ENCODE results near the gene PGA5. TPM values are rescaled to one million over a fixed set of nuclear protein-coding genes. Genes with fewer than 3 reads are reported as not detected.

Gene PGA5
- total and polyA plus RNA-seq, 2 experiments from 2014 or later: 0.45 to 0.52 TPM

DNA sequence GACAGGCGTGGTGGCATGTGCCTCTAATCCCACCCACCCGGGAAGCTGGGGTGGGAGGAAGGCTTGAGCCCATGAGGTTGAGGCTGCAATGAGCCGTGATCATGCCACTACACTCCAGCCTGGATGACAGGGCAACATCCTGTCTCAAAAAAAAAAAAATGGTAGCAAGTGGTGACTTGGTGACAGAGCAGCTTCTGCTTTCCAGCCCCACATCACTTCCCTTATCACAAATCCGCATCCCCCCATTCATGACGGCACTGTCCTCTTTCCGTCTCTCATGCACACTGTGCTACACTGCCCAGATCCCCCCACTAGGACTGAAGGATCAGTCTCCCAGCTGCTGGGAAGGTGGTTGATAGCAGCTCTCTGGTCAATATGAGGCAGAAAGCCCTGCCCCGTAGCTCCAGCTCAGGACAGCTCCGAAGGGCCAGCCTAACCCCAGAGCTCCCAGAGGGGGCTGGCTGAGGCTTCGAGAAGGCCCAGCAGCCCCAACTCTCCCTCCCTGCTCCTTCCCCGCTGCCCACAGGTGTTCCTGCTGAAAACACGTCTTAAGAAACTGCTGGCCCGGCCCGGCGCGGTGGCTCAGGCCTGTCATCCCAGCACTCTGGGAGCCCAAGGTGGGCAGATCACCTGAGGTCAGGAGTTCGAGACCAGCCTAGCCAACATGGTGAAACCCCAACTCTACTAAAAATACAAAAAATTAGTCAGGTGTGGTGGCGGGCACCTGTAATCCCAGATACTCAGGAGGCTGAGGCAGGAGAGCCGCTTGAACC, 15.9 kb downstream of the PGA5 start:
- no peaks in the 10 kb centered on the region for H3K9me2 ChIP-seq (ENCODE audit: insufficient read depth)
- ATAC-seq (no peak), DNase-seq (ENCODE audit: low spot score) (no peak)
- H3K4me3 ChIP-seq: no peak overlapping the region
- Mint-ChIP-seq H3K4me3 (no peak overlapping the region), H3K36me3 (ENCODE audit: low read depth) (peaks cover 5% of the 10 kb centered on the region; the same call in 1 of the 3 replicates), H3K9me3 (no peaks in the 10 kb centered on the region), H3K27me3 (ENCODE audit: insufficient read depth, low read depth, poor library complexity) (peaks cover 2% of the 10 kb centered on the region), H3K27ac (no peak overlapping the region), H3K4me1 (no peaks in the 10 kb centered on the region; the same call in 2 of the 3 replicates)
- no peak overlapping the region for H3K4me2 ChIP-seq
- no peaks in the 10 kb centered on the region for H3K79me2 ChIP-seq (replicated peaks; ENCODE audit: insufficient read depth)
- H3K27me3 ChIP-seq (ENCODE audit: insufficient read depth): no peaks in the 10 kb centered on the region
- H2AFZ ChIP-seq: no peak overlapping the region
- no peaks in the 10 kb centered on the region for H3K36me3 ChIP-seq (ENCODE audit: insufficient read depth)
- no peaks in the 10 kb centered on the region for H3F3A ChIP-seq (replicated peaks; ENCODE audit: low read depth)
- H3K27ac ChIP-seq (ENCODE audit: low read depth): no peak overlapping the region
- TF ChIP-seq EZH2phosphoT487 (IDR thresholded peaks at IDR 0.05; ENCODE audit: unreplicated experiment) (no peak), JUNB (IDR thresholded peaks at IDR 0.05; ENCODE audit: unreplicated experiment) (no peak), STAT1 (IDR thresholded peaks at IDR 0.05; ENCODE audit: unreplicated experiment) (no peak), NANOG (IDR thresholded peaks at IDR 0.05; ENCODE audit: borderline replicate concordance) (no peak), CREB1 (CRISPR knock-in tag; IDR thresholded peaks at IDR 0.05; ENCODE audit: low read depth) (no peak), EZH2 (IDR thresholded peaks at IDR 0.05; ENCODE audit: low read depth, unreplicated experiment) (no peak)
- TF ChIP-seq, protein P1, sequence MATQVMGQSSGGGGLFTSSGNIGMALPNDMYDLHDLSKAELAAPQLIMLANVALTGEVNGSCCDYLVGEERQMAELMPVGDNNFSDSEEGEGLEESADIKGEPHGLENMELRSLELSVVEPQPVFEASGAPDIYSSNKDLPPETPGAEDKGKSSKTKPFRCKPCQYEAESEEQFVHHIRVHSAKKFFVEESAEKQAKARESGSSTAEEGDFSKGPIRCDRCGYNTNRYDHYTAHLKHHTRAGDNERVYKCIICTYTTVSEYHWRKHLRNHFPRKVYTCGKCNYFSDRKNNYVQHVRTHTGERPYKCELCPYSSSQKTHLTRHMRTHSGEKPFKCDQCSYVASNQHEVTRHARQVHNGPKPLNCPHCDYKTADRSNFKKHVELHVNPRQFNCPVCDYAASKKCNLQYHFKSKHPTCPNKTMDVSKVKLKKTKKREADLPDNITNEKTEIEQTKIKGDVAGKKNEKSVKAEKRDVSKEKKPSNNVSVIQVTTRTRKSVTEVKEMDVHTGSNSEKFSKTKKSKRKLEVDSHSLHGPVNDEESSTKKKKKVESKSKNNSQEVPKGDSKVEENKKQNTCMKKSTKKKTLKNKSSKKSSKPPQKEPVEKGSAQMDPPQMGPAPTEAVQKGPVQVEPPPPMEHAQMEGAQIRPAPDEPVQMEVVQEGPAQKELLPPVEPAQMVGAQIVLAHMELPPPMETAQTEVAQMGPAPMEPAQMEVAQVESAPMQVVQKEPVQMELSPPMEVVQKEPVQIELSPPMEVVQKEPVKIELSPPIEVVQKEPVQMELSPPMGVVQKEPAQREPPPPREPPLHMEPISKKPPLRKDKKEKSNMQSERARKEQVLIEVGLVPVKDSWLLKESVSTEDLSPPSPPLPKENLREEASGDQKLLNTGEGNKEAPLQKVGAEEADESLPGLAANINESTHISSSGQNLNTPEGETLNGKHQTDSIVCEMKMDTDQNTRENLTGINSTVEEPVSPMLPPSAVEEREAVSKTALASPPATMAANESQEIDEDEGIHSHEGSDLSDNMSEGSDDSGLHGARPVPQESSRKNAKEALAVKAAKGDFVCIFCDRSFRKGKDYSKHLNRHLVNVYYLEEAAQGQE (IDR thresholded peaks at IDR 0.05; ENCODE audit: unreplicated experiment): no peak
- TF ChIP-seq, protein P2, sequence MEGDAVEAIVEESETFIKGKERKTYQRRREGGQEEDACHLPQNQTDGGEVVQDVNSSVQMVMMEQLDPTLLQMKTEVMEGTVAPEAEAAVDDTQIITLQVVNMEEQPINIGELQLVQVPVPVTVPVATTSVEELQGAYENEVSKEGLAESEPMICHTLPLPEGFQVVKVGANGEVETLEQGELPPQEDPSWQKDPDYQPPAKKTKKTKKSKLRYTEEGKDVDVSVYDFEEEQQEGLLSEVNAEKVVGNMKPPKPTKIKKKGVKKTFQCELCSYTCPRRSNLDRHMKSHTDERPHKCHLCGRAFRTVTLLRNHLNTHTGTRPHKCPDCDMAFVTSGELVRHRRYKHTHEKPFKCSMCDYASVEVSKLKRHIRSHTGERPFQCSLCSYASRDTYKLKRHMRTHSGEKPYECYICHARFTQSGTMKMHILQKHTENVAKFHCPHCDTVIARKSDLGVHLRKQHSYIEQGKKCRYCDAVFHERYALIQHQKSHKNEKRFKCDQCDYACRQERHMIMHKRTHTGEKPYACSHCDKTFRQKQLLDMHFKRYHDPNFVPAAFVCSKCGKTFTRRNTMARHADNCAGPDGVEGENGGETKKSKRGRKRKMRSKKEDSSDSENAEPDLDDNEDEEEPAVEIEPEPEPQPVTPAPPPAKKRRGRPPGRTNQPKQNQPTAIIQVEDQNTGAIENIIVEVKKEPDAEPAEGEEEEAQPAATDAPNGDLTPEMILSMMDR (conservative IDR thresholded peaks at IDR 0.05; ENCODE audit: low read depth in 2 of 2): no peak
- H4K20me1 ChIP-seq (replicated peaks; ENCODE audit: insufficient read depth): 0 out of 2 replicates have a peak, but pooled peaks cover 2% of the 10 kb centered on the region
- no peaks in the 10 kb centered on the region for H3K4me1 ChIP-seq (ENCODE audit: insufficient read depth)

DNA sequence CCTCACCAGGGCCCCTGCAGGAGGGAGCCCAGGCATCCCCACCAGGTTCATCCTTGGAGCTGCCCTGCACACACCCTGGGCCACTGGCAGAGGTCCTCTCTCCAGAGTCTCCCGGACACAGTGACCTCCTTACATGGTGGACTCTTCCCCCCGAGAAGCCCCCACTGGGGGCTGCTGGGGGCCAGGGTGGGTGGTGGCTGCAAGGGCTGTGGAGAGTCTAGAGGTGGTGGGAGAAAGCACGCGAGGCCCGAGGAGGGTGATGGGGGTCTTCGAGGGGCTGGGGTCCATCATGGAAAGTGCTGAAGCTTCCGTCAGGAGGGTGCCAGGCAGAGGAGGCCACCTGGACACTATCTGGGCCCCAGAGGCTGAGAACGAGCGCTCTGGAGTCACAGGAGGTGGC, 17.6 kb downstream of the PGA5 start:
- Histone ChIP-seq H3K4me3 (no peak overlapping the region), H2AFZ (no peak overlapping the region), H3K4me2 (no peak overlapping the region), H3K79me2 (replicated peaks; ENCODE audit: insufficient read depth) (no peaks in the 10 kb centered on the region), H3F3A (replicated peaks; ENCODE audit: low read depth) (no peaks in the 10 kb centered on the region), H3K9me2 (ENCODE audit: insufficient read depth) (no peaks in the 10 kb centered on the region), H3K4me1 (ENCODE audit: insufficient read depth) (no peaks in the 10 kb centered on the region), H4K20me1 (replicated peaks; ENCODE audit: insufficient read depth) (0 out of 2 replicates have a peak, but pooled peaks cover 4% of the 10 kb centered on the region), H3K27me3 (ENCODE audit: insufficient read depth) (no peaks in the 10 kb centered on the region), H3K36me3 (ENCODE audit: insufficient read depth) (no peaks in the 10 kb centered on the region), H3K27ac (ENCODE audit: low read depth) (no peak overlapping the region)
- ATAC-seq: no peak
- Mint-ChIP-seq H3K9me3 (no peaks in the 10 kb centered on the region), H3K27ac (no peak overlapping the region), H3K4me3 (no peak overlapping the region), H3K36me3 (ENCODE audit: low read depth) (peaks cover 5% of the 10 kb centered on the region; the same call in 2 of the 3 replicates), H3K4me1 (no peaks in the 10 kb centered on the region), H3K27me3 (ENCODE audit: insufficient read depth, low read depth, poor library complexity) (peaks cover 2% of the 10 kb centered on the region)
- DNase-seq (ENCODE audit: low spot score): no peak
- TF ChIP-seq EZH2 (IDR thresholded peaks at IDR 0.05; ENCODE audit: low read depth, unreplicated experiment): no peak
- no peak for TF ChIP-seq POLR2AphosphoS5 (IDR thresholded peaks at IDR 0.05; ENCODE audit: low read depth)
- TF ChIP-seq, protein P3, sequence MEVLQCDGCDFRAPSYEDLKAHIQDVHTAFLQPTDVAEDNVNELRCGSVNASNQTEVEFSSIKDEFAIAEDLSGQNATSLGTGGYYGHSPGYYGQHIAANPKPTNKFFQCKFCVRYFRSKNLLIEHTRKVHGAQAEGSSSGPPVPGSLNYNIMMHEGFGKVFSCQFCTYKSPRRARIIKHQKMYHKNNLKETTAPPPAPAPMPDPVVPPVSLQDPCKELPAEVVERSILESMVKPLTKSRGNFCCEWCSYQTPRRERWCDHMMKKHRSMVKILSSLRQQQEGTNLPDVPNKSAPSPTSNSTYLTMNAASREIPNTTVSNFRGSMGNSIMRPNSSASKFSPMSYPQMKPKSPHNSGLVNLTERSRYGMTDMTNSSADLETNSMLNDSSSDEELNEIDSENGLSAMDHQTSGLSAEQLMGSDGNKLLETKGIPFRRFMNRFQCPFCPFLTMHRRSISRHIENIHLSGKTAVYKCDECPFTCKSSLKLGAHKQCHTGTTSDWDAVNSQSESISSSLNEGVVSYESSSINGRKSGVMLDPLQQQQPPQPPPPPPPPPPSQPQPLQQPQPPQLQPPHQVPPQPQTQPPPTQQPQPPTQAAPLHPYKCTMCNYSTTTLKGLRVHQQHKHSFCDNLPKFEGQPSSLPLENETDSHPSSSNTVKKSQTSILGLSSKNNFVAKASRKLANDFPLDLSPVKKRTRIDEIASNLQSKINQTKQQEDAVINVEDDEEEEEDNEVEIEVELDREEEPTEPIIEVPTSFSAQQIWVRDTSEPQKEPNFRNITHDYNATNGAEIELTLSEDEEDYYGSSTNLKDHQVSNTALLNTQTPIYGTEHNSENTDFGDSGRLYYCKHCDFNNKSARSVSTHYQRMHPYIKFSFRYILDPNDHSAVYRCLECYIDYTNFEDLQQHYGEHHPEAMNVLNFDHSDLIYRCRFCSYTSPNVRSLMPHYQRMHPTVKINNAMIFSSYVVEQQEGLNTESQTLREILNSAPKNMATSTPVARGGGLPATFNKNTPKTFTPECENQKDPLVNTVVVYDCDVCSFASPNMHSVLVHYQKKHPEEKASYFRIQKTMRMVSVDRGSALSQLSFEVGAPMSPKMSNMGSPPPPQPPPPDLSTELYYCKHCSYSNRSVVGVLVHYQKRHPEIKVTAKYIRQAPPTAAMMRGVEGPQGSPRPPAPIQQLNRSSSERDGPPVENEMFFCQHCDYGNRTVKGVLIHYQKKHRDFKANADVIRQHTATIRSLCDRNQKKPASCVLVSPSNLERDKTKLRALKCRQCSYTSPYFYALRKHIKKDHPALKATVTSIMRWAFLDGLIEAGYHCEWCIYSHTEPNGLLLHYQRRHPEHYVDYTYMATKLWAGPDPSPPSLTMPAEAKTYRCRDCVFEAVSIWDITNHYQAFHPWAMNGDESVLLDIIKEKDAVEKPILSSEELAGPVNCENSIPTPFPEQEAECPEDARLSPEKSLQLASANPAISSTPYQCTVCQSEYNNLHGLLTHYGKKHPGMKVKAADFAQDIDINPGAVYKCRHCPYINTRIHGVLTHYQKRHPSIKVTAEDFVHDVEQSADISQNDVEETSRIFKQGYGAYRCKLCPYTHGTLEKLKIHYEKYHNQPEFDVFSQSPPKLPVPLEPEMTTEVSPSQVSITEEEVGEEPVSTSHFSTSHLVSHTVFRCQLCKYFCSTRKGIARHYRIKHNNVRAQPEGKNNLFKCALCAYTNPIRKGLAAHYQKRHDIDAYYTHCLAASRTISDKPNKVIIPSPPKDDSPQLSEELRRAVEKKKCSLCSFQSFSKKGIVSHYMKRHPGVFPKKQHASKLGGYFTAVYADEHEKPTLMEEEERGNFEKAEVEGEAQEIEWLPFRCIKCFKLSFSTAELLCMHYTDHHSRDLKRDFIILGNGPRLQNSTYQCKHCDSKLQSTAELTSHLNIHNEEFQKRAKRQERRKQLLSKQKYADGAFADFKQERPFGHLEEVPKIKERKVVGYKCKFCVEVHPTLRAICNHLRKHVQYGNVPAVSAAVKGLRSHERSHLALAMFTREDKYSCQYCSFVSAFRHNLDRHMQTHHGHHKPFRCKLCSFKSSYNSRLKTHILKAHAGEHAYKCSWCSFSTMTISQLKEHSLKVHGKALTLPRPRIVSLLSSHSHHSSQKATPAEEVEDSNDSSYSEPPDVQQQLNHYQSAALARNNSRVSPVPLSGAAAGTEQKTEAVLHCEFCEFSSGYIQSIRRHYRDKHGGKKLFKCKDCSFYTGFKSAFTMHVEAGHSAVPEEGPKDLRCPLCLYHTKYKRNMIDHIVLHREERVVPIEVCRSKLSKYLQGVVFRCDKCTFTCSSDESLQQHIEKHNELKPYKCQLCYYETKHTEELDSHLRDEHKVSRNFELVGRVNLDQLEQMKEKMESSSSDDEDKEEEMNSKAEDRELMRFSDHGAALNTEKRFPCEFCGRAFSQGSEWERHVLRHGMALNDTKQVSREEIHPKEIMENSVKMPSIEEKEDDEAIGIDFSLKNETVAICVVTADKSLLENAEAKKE (CRISPR knock-in tag; IDR thresholded peaks at IDR 0.05): no peak
